ENCODE measurements around the gene ZFAND3.
"Not testable (repeated sequence)": the region's sequence is repeated elsewhere in the genome, so short reads cannot be mapped to it uniquely, and the experiment has no call there.

The ZFAND3 gene

GRCh38 chr6:37889051-37889450 is 69.5 kb downstream of the ZFAND3 start:
- no peak for TF ChIP-seq CTCF (IDR thresholded peaks at IDR 0.05)
- TF ChIP-seq ZFX (IDR thresholded peaks at IDR 0.05; ENCODE audit: borderline replicate concordance) = no peak
- no peak overlapping the region for H3K27ac ChIP-seq

- H3K27ac ChIP-seq = no peak overlapping the region
- TF ChIP-seq ZFX (IDR thresholded peaks at IDR 0.05; ENCODE audit: borderline replicate concordance) (no peak), CTCF (IDR thresholded peaks at IDR 0.05) (no peak)
Observed at GRCh38 chr6:37889486-37889885, 70.0 kb downstream of the ZFAND3 start.

- H3K27ac ChIP-seq = no peak overlapping the region
- TF ChIP-seq ZFX (IDR thresholded peaks at IDR 0.05; ENCODE audit: borderline replicate concordance) (no peak), CTCF (IDR thresholded peaks at IDR 0.05) (no peak)
Observed at GRCh38 chr6:37891072-37891471, 71.5 kb downstream of the ZFAND3 start.

- no peak overlapping the region for H3K27ac ChIP-seq
- TF ChIP-seq ZFX (IDR thresholded peaks at IDR 0.05; ENCODE audit: borderline replicate concordance) = no peak
- TF ChIP-seq CTCF (IDR thresholded peaks at IDR 0.05) = no peak
Observed at GRCh38 chr6:37893257-37893656, 73.7 kb downstream of the ZFAND3 start.

- H3K27ac ChIP-seq = not testable (repeated sequence)
Observed at GRCh38 chr6:37893734-37894133, 74.2 kb downstream of the ZFAND3 start.

- TF ChIP-seq ZFX (IDR thresholded peaks at IDR 0.05; ENCODE audit: borderline replicate concordance) (no peak), CTCF (IDR thresholded peaks at IDR 0.05) (no peak)
- H3K27ac ChIP-seq = no peak overlapping the region
Observed at GRCh38 chr6:37894585-37894984, 75.1 kb downstream of the ZFAND3 start.

GRCh38 chr6:37897321-37897720 is 77.8 kb downstream of the ZFAND3 start:
- no peak for TF ChIP-seq ZFX (IDR thresholded peaks at IDR 0.05; ENCODE audit: borderline replicate concordance)
- no peak for TF ChIP-seq CTCF (IDR thresholded peaks at IDR 0.05)
- H3K27ac ChIP-seq = no peak overlapping the region

GRCh38 chr6:37897818-37898515 is 78.4 kb downstream of the ZFAND3 start:
- TF ChIP-seq CTCF (IDR thresholded peaks at IDR 0.05) (no peak), ZFX (IDR thresholded peaks at IDR 0.05; ENCODE audit: borderline replicate concordance) (no peak)
- H3K27ac ChIP-seq = no peak overlapping the region
